Transverse colon (tissue), 4 donors: ENCODE data around the gene ZNF618.

Source experiments
- EP300 ChIP-seq: sonication (generic); formaldehyde crosslinking; IDR thresholded peaks from one replicate; pipeline ENCODE4 v1.6.1; 2017; ENCODE audit warnings: antibody characterized with exemption, low read depth
- POLR2A ChIP-seq: fragments of 450-650 bp; IDR thresholded peaks from one replicate; pipeline ENCODE4 v1.6.1; 2016; ENCODE audit warnings: antibody characterized with exemption, mild to moderate bottlenecking, moderate library complexity
- POLR2AphosphoS5 ChIP-seq, 3 donors: sonication (generic); formaldehyde crosslinking; IDR thresholded peaks; one replicate each; pipeline ENCODE4 v1.6.1; 2016; ENCODE audit warnings: antibody characterized with exemption in 3 of 3
- TF ChIP-seq, protein P1 (sequence below), 5 experiments: fragments of 200-600 bp in 3 of 5; fragments of 450-650 bp in 2 of 5; sonication (generic) in 3 of 5; IDR thresholded peaks; 1 replicate in 2 of 5; 2 replicates in 3 of 5; pipeline ENCODE4 v1.5.1; 2016 to 2017; ENCODE audit warnings: antibody characterized with exemption in 5 of 5, inconsistent platforms in 3 of 5, mild to moderate bottlenecking in 2 of 5, moderate library complexity in 1 of 5

DNA sequence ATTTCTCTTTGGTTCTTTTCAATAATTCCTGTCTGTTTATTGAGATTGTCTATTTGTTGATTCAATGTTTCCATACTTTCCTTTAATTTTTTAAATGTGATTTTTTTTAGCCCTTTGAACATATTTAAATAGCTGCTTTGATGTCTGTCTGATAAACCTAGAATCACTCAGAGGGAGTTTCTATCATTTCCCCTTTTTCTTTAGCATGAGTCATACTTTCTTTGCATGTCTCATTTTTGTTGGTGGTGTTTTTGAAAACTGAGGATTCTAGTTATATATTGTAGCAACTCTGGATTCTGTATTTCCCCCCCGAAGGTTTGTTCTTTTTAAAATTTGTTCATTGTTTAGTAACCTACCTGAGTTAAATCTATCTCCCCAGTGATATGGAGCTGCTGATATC lies 24.2 kb upstream of the ZNF618 start:
- TF ChIP-seq, protein P1, sequence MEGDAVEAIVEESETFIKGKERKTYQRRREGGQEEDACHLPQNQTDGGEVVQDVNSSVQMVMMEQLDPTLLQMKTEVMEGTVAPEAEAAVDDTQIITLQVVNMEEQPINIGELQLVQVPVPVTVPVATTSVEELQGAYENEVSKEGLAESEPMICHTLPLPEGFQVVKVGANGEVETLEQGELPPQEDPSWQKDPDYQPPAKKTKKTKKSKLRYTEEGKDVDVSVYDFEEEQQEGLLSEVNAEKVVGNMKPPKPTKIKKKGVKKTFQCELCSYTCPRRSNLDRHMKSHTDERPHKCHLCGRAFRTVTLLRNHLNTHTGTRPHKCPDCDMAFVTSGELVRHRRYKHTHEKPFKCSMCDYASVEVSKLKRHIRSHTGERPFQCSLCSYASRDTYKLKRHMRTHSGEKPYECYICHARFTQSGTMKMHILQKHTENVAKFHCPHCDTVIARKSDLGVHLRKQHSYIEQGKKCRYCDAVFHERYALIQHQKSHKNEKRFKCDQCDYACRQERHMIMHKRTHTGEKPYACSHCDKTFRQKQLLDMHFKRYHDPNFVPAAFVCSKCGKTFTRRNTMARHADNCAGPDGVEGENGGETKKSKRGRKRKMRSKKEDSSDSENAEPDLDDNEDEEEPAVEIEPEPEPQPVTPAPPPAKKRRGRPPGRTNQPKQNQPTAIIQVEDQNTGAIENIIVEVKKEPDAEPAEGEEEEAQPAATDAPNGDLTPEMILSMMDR (IDR thresholded peaks at IDR 0.05): no peak
- TF ChIP-seq POLR2A (no peak), POLR2AphosphoS5 (IDR thresholded peaks at IDR 0.05) (no peak), EP300 (no peak)
